NT2/D1 (cell line): ENCODE results near the gene C1QB.
"Not testable (repeated sequence)": the region's sequence is repeated elsewhere in the genome, so short reads cannot be mapped to it uniquely, and the experiment has no call there.

ENCODE experiments used
- SUZ12 ChIP-seq: IDR thresholded peaks from 2 replicates; pipeline ENCODE4 v1.6.1; 2011; ENCODE audit not compliant: insufficient read length, insufficient read depth; ENCODE audit errors: extremely low read depth
- YY1 ChIP-seq: IDR thresholded peaks from 2 replicates; pipeline ENCODE4 v1.6.1; 2011; ENCODE audit not compliant: insufficient read length, insufficient read depth
- ZNF274 ChIP-seq: IDR thresholded peaks from 2 replicates; pipeline ENCODE4 v1.6.1; 2011; ENCODE audit warnings: mild to moderate bottlenecking, low read depth, low read length

- TF ChIP-seq YY1, ZNF274, SUZ12: not testable (repeated sequence)
Measured at GRCh38 chr1:22676151-22676550, 23.1 kb downstream of the C1QB start.
